HUES64 (cell line): ENCODE data around the gene GADL1.

Experiments used
- H3K27ac ChIP-seq: 2 replicates; pipeline ENCODE4 v1.7.0; 2013; ENCODE audit warnings: low read depth, low read length, inconsistent platforms
- H3K27me3 ChIP-seq: 2 replicates; pipeline ENCODE4 v1.6.1; 2013; ENCODE audit warnings: mild to moderate bottlenecking, low read length; ENCODE audit not compliant: insufficient read depth
- H3K36me3 ChIP-seq: 2 replicates; pipeline ENCODE4 v1.6.1; 2013; ENCODE audit warnings: mild to moderate bottlenecking, low read length; ENCODE audit not compliant: insufficient read depth
- H3K4me1 ChIP-seq: 2 replicates; pipeline ENCODE4 v1.6.1; 2013; ENCODE audit warnings: mild to moderate bottlenecking, low read length, moderate library complexity; ENCODE audit not compliant: insufficient read depth
- H3K4me3 ChIP-seq: 2 replicates; pipeline ENCODE4 v1.5.1; 2013; ENCODE audit warnings: mild to moderate bottlenecking, low read length, moderate library complexity
- H3K9ac ChIP-seq: 2 replicates; pipeline ENCODE4 v1.6.1; 2013; ENCODE audit warnings: mild to moderate bottlenecking, low read depth, low read length
- H3K9me3 ChIP-seq: 2 replicates; pipeline ENCODE4 v1.6.1; 2013; ENCODE audit warnings: low read depth, low read length; ENCODE audit not compliant: insufficient read depth
- WGBS: fragments of 150-250, 120-280 bp; methylation state at CpG from one replicate; pipeline ENCODE4 v1.1.7; 2013; ENCODE audit warnings: missing lambda C conversion rate; 5-methylcytosine and 5-hydroxymethylcytosine counted together

GADL1 gene

DNA sequence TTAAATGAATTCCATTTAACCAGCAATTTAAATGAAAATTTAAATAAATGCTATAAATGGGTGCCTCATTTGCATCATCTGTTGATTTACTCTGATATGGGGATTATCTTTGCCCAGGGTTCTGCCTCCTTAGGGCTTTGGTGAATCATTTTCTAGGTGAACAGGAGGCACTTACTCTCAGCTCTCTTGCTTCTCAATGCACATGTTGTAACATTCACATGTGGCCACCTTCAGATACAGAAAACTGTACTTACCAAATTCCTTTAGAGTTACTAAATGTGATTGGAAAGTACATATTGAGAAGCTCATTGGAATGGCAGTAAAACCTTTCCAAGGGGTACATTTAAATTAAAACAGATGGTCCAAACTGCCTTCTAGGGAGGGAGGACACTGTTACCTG lies 20.8 kb downstream of the GADL1 start:
- Histone ChIP-seq H3K27me3 (no peaks in the 10 kb centered on the region), H3K36me3 (no peaks in the 10 kb centered on the region), H3K9ac (no peak overlapping the region), H3K27ac (no peak overlapping the region), H3K4me1 (no peaks in the 10 kb centered on the region), H3K9me3 (no peaks in the 10 kb centered on the region), H3K4me3 (no peak overlapping the region)

DNA sequence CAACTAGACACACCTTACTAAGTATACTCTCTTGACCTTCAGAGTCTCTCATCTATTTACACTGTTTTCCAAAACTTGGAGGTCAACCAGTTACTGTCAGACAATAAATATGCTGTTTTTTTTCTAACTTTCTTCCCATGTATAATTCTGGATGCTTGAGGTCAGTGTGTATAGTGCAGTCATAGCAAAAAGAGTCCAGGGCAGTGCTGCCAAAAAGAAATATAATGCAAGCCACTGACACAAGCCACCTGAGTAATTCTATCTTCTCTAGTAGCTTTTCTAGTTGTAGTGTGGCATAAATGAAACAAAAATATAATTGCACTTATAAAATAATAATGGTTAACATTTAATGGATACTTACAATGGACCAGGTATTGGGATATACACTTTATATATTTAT lies 21.6 kb downstream of the GADL1 start:
- Histone ChIP-seq H3K27ac (no peak overlapping the region), H3K4me1 (no peaks in the 10 kb centered on the region), H3K27me3 (no peaks in the 10 kb centered on the region), H3K36me3 (no peaks in the 10 kb centered on the region), H3K4me3 (no peak overlapping the region), H3K9ac (no peak overlapping the region), H3K9me3 (no peaks in the 10 kb centered on the region)

DNA sequence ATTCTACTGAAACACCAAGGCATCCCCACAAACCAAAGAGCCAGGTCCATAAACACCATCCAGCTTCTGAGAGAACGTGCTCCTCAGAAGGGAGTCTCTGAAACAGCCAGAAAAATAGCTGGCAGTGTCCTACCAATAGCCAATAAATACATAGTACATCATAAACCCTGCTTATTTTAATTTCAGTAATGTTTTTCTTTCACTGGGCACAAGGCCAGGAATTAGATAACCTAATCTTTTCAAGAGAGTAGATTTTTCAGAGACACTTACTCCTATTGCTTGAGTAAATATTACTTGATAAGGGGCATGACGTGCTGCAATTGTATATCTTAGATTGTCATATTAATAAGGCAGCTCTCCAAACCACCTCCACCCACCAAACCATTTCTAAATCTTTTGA lies 22.7 kb downstream of the GADL1 start:
- Histone ChIP-seq H3K9me3 (no peaks in the 10 kb centered on the region), H3K27ac (no peak overlapping the region), H3K36me3 (no peaks in the 10 kb centered on the region), H3K4me3 (no peak overlapping the region), H3K4me1 (no peaks in the 10 kb centered on the region), H3K27me3 (no peaks in the 10 kb centered on the region), H3K9ac (no peak overlapping the region)
- 95% methylated on average over 1 of the region's 2 CpGs for WGBS

DNA sequence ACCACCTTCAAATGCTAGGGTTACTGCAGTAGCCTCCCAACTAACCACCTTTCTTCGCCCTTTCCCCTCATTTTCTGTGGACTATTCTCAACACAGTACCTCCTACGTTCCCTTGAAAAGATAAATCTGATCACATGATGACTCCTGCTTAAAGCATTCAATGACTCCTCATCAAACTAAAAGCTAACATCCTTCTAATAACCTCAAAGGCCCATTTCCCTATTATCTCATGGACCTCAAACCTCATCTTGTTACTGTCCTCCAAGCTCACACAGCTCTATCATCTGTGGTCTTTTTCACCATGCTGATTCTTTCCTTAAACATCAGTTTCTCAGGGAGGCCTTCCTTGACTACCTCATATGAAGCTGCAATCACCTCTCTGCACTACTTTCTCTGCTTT lies 29.6 kb downstream of the GADL1 start:
- H3K9me3 ChIP-seq: no peaks in the 10 kb centered on the region
- no peak overlapping the region for H3K9ac ChIP-seq
- H3K27me3 ChIP-seq: no peaks in the 10 kb centered on the region
- H3K36me3 ChIP-seq: no peaks in the 10 kb centered on the region
- WGBS: 88% methylated on average over 2 of the region's 2 CpGs
- no peak overlapping the region for H3K4me3 ChIP-seq
- peaks cover 12% of the 10 kb centered on the region for H3K4me1 ChIP-seq
- no peak overlapping the region for H3K27ac ChIP-seq

DNA sequence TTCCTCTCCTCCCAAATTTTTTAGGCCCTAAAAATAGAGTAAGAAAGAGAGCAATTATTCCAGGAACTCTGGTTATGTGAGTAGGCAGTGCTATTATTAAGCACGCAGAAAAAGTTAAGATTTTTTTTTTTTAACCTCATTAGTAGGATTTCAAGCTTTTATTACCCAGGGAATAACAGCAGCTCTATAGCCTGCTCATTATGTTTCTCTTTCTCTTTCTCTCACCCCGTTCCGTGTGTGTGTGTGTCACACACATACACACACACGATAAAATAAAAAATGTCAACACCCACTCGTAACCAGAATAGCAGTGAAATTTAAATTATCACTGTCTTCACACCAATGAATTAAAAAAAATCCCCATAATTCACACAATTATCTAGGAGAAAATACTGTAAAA lies 30.3 kb downstream of the GADL1 start:
- 85% methylated on average over 5 of the region's 5 CpGs for WGBS
- Histone ChIP-seq H3K4me3 (no peak overlapping the region), H3K9ac (no peak overlapping the region), H3K27me3 (no peaks in the 10 kb centered on the region), H3K27ac (no peak overlapping the region), H3K4me1 (peaks cover 12% of the 10 kb centered on the region), H3K9me3 (no peaks in the 10 kb centered on the region), H3K36me3 (no peaks in the 10 kb centered on the region)

DNA sequence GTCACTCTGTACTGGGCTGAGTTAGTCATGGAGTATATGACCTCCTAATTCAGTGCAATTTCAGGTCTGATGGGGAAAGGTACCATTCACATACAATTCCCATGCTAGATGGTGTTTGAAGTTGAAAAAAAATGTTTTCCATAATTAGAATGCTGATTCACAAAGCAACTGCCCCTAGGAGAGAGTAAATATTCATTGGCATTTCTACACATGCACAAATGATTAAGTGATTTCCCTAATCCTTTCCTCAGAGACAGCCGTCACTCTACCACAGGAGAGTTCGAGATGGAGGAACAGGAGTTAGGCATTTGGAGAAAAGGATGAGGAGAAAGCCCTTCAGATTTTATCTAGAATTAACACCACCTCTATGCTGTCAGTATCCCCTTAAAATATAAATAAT lies 32.5 kb downstream of the GADL1 start:
- H3K36me3 ChIP-seq: no peaks in the 10 kb centered on the region
- no CpG with 5 or more reads among the region's 2 CpGs for WGBS
- H3K4me1 ChIP-seq: peaks cover 12% of the 10 kb centered on the region
- no peaks in the 10 kb centered on the region for H3K27me3 ChIP-seq
- H3K9ac ChIP-seq: no peak overlapping the region
- H3K9me3 ChIP-seq: no peaks in the 10 kb centered on the region
- H3K4me3 ChIP-seq: no peak overlapping the region
- no peak overlapping the region for H3K27ac ChIP-seq

DNA sequence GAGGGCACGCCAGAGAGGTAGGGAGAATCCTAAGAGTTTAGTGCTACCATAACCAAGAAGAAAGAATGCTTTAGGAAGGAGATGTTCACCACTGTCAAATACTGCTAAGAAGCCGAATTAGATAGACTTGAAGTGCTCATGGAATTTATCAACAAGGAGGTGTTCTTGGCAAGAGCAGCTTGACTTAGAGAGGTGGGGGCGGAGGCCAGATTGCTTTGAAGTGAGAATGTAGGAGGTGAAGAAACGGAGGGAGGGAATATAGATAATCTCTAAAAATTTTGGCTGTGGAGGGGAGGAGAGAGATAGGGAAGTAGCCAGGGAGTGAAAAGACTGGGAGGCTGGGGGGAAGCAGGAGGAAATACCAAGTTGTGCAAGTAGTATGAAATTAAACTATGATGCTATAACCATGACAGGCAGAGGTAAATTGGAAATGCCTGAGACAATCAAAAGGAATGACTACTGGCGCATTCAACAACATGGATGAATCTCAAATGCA lies 35.5 kb downstream of the GADL1 start:
- Histone ChIP-seq H3K9ac (no peak overlapping the region), H3K27ac (no peak overlapping the region), H3K36me3 (no peaks in the 10 kb centered on the region), H3K4me3 (no peak overlapping the region), H3K4me1 (peaks cover 12% of the 10 kb centered on the region), H3K27me3 (no peaks in the 10 kb centered on the region), H3K9me3 (no peaks in the 10 kb centered on the region)
- 89% methylated on average over 5 of the region's 5 CpGs for WGBS

DNA sequence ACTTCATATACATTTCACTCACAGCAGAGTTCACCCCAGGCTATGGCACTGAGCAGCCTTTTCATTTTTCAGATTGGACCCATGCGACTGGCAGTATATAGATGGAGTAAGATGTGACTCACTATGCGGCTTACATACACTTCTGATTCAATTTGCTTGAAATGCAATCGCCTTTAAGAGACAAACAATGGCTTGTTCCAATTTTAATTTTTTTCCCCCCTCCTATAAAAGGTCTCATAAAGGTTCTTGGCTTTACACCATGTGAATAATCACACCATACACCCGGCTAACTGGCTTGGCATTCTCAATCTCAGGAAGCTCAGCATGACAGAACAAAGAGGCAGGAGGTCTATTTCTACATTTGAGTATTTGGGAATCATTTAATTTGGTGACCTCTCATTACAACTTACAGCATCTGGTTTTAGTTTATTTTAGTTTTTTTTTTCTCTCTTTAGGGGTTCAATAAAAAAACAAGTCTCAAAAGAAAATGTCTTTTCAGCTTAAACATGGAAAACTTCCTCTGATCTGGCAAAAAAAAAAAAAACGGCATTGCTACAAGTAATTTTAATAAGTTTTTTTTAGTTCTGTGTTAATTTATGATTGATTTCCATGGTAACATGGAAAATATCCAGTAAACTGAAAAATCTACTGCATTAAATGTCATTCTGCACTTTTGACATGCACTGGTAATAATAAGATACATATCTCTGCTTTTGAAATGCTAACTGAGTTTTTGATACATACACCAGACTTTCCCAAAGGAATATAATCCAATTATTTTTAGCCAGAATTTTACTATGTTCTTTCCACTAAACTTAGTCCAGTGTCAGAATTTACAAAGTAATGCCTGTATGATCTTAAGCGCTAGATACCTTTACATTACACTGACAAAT lies 38.8 kb downstream of the GADL1 start:
- H3K36me3 ChIP-seq: no peaks in the 10 kb centered on the region
- H3K4me1 ChIP-seq: no peaks in the 10 kb centered on the region
- no peaks in the 10 kb centered on the region for H3K9me3 ChIP-seq
- H3K4me3 ChIP-seq: no peak overlapping the region
- H3K27me3 ChIP-seq: no peaks in the 10 kb centered on the region
- H3K27ac ChIP-seq: no peak overlapping the region
- 98% methylated on average over 5 of the region's 6 CpGs for WGBS
- H3K9ac ChIP-seq: no peak overlapping the region

DNA sequence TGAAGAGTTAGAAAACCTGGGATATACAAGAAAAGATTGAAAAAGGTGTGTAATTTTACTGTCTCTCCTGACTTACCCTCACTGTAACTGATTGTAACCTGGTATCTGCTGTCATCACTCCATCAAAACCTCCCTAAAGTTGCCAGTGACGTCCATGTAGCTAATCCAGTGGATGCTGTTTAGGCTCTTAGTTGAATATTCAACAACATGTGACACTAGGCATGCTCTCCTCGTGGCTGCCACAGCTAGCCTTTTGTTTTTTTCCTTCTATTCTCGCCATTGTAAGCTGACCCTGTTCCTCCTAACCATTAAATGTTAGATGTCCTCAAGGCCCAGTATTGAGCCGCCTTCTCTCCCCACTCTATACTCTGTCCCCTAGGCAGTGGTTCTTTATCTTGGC lies 41.6 kb downstream of the GADL1 start:
- Histone ChIP-seq H3K4me3 (no peak overlapping the region), H3K9ac (no peak overlapping the region), H3K27me3 (no peaks in the 10 kb centered on the region), H3K9me3 (no peaks in the 10 kb centered on the region), H3K27ac (no peak overlapping the region), H3K4me1 (no peaks in the 10 kb centered on the region), H3K36me3 (no peaks in the 10 kb centered on the region)
- whole genome bisulfite sequencing: 86% methylated on average over 4 of the region's 4 CpGs

DNA sequence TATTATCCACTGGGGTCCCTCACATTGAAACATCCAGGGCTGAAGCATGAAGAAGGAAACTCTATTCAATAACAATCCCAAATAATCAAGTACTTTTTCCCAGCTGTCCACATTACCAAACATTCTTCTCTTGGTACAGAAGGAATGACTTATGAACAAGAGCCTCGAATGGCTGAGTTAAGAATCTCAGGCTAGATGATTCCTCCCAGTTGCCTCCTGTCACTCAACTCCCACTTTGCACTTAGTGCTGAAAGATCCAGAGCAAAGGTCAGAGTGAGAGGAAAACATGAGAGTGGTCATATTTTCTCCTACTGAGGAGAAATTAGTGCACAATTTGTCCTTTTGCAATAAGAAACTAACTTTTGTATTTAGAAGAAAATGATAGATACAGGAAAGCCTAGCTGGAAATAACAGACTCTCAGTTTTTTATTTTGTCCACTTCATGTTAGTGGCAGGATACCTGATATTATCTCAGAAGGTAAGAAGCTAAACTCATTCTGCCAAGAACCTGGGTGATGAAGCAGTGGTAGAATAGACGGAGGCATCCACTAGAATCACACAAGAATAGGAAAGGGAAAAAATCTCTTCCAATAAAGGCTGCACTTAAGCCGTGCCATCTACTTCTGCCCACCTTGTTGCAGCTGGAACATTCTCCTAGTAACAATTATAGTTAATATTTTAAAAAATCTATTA lies 46.2 kb downstream of the GADL1 start:
- no peaks in the 10 kb centered on the region for H3K9me3 ChIP-seq
- no peak overlapping the region for H3K4me3 ChIP-seq
- H3K27ac ChIP-seq: no peak overlapping the region
- H3K27me3 ChIP-seq: no peaks in the 10 kb centered on the region
- no peak overlapping the region for H3K9ac ChIP-seq
- WGBS: 82% methylated on average over 2 of the region's 3 CpGs
- H3K36me3 ChIP-seq: no peaks in the 10 kb centered on the region
- no peaks in the 10 kb centered on the region for H3K4me1 ChIP-seq

DNA sequence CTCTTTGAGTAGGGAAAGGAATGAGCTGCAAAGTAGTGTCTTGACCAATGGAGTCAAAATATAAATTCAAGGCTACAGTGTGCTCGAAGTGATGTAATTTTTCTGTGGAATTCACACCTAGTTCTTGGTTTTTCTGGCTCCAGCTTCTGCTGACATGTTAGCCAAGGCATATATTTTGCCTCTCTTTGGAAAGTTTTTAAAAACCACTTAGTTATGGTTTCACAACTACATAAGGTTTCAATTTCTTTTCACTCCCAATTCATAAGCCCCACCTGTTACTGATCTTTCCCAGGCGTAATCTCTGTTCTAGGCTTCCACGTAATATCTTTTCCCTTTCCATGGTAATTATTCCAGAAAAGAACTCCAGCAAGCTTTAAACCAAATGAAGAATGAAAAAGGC lies 46.9 kb downstream of the GADL1 start:
- no peaks in the 10 kb centered on the region for H3K9me3 ChIP-seq
- WGBS: 93% methylated on average over 3 of the region's 3 CpGs
- H3K27me3 ChIP-seq: no peaks in the 10 kb centered on the region

More for the DNA sequence above, 46.9 kb downstream of the GADL1 start:
- H3K9ac ChIP-seq: no peak overlapping the region
- H3K36me3 ChIP-seq: no peaks in the 10 kb centered on the region
- no peaks in the 10 kb centered on the region for H3K4me1 ChIP-seq
- no peak overlapping the region for H3K4me3 ChIP-seq
- no peak overlapping the region for H3K27ac ChIP-seq
